Fibroblast of the aortic adventitia (primary cell): ENCODE results near the gene TBC1D8. TPM values are rescaled to one million over a fixed set of nuclear protein-coding genes. Genes with fewer than 3 reads are reported as not detected.
A peak's percentile ranks its signal among the peaks of the same experiment; 100 is the strongest.

ENCODE experiments used
- DNase-seq: peaks from one replicate; pipeline ENCODE4 v3.0.0-alpha.2; 2010; ENCODE audit warnings: low read depth
- H3K4me3 ChIP-seq: 2 replicates; pipeline ENCODE4 v1.5.1; 2011; ENCODE audit warnings: low read depth, mild to moderate bottlenecking, control low read depth, low read length, moderate library complexity
- CTCF ChIP-seq: IDR thresholded peaks from 2 replicates; pipeline ENCODE4 v1.5.1; 2011; ENCODE audit warnings: mild to moderate bottlenecking, low read length, control low read depth, inconsistent platforms; ENCODE audit not compliant: insufficient read depth
- total RNA-seq: library from RNA; depleted of rRNA; stranded (reverse); fragments of >200 nt; gene quantifications from 2 replicates; pipeline ENCODE4 v1.2.3, GENCODE V29; 2012; ENCODE audit warnings: low replicate concordance

The TBC1D8 gene
- total RNA-seq, 1 donor = 21.3 TPM

- DNase-seq = peak; percentile 27
- TF ChIP-seq CTCF = no peak
- H3K4me3 ChIP-seq = no peak overlapping the region
These were observed 167.4 kb downstream of the TBC1D8 start for GRCh38 chr2:100983684-100984310.

- DNase-seq = no peak
These were observed 168.0 kb downstream of the TBC1D8 start for GRCh38 chr2:100983201-100983600.

GRCh38 chr2:100982431-100982861, 168.7 kb downstream of the TBC1D8 start:
- TF ChIP-seq CTCF = no peak
- H3K4me3 ChIP-seq = no peak overlapping the region
- no peak for DNase-seq

More at GRCh38 chr2:100983201-100983600, 168.0 kb downstream of the TBC1D8 start:
- no peak for TF ChIP-seq CTCF
- no peak overlapping the region for H3K4me3 ChIP-seq

- TF ChIP-seq CTCF = no peak
- DNase-seq = no peak
- H3K4me3 ChIP-seq = no peak overlapping the region
These were observed 170.2 kb downstream of the TBC1D8 start for GRCh38 chr2:100981011-100981410.

GRCh38 chr2:100980046-100980445, 171.1 kb downstream of the TBC1D8 start:
- no peak for TF ChIP-seq CTCF
- DNase-seq = no peak
- no peak overlapping the region for H3K4me3 ChIP-seq

GRCh38 chr2:100978582-100979191, 172.5 kb downstream of the TBC1D8 start:
- DNase-seq = peak; percentile 54
- H3K4me3 ChIP-seq = no peak overlapping the region
- TF ChIP-seq CTCF = no peak
